Measurements from ENCODE around the gene POU2F2. TPM values are rescaled to one million over a fixed set of nuclear protein-coding genes. Genes with fewer than 3 reads are reported as not detected.

Gene POU2F2
- total RNA-seq, 1 experiment from 2014 or later, result 0.89 TPM

DNA sequence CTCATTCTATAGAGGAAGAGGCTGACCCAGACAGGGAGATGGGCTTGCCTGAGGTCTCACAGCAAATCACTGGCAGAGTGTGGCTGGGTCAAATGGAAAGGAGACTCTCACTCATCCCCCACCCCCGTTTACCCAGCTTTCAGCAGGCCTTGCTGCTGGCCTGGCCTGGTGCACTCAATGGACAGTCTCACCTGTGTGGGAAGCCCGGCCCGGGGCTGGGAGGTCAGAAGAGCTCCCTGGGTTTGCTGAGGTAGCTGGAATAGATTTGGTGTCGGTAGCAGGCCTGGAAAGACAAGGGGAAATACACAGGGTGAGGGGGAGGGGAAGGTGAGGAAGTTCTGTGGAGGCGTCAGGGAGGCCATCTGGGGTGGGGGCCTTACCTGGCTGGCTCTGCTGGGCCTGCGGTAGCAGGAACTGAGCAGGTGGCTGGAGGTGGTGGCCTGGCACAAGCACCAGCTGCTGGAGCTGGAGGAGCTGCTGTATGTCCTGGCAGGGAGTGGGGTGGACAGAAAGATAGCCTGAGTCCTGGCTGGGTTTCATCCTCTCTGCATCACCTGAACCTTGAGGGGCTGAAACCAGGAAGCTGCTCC is 32.8 kb downstream of the POU2F2 start (continued):
- TF ChIP-seq, protein P1, sequence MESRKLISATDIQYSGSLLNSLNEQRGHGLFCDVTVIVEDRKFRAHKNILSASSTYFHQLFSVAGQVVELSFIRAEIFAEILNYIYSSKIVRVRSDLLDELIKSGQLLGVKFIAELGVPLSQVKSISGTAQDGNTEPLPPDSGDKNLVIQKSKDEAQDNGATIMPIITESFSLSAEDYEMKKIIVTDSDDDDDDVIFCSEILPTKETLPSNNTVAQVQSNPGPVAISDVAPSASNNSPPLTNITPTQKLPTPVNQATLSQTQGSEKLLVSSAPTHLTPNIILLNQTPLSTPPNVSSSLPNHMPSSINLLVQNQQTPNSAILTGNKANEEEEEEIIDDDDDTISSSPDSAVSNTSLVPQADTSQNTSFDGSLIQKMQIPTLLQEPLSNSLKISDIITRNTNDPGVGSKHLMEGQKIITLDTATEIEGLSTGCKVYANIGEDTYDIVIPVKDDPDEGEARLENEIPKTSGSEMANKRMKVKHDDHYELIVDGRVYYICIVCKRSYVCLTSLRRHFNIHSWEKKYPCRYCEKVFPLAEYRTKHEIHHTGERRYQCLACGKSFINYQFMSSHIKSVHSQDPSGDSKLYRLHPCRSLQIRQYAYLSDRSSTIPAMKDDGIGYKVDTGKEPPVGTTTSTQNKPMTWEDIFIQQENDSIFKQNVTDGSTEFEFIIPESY (IDR thresholded peaks at IDR 0.05; ENCODE audit: extremely low read depth, insufficient replicate concordance, low read length), result no peak
- TF ChIP-seq FOSL1 (IDR thresholded peaks at IDR 0.05; ENCODE audit: low read depth) (no peak), CEBPB (IDR thresholded peaks at IDR 0.05; ENCODE audit: low read depth) (no peak), SP1 (IDR thresholded peaks at IDR 0.05; ENCODE audit: low read depth) (no peak), SIN3A (IDR thresholded peaks at IDR 0.05; ENCODE audit: low read depth) (no peak), TCF7L2 (IDR thresholded peaks at IDR 0.05; ENCODE audit: borderline replicate concordance, extremely low read depth, insufficient read depth, insufficient read length) (no peak), ZFX (IDR thresholded peaks at IDR 0.05) (no peak), JUND (IDR thresholded peaks at IDR 0.05) (no peak), RAD21 (IDR thresholded peaks at IDR 0.05; ENCODE audit: low read depth) (no peak)
- TF ChIP-seq, protein P2, sequence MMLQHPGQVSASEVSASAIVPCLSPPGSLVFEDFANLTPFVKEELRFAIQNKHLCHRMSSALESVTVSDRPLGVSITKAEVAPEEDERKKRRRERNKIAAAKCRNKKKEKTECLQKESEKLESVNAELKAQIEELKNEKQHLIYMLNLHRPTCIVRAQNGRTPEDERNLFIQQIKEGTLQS (IDR thresholded peaks at IDR 0.05), result no peak

DNA sequence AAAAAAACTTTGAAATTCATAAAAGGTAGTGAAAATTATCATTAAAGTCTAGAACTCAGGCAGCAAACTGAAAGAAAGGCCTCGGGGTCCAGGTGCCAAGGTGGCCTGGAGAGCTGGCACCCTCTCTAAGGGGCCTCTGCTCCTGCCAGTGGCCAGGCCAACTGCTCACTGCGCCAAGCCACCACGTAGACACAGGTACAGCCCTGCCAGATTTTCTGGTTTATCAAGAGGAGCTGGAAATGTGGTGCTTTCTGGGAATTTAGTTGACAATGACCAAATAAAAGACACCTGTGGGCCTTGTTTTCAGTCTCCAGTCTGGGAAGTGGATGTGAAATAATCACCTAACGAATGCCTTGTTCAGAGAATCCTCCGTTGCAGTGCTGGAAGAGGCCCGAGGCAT is 33.5 kb downstream of the POU2F2 start:
- BruUV-seq (replicated peaks), result no TSS peak
- no peak overlapping the region for H3K9ac ChIP-seq (ENCODE audit: low read length)
- ATAC-seq (no peak), DNase-seq (ENCODE audit: low read depth, low spot score) (no peak)
- no peaks in the 10 kb centered on the region for H3K36me3 ChIP-seq (ENCODE audit: control insufficient read depth in 1 of 2, insufficient read depth in 2 of 2, low read length in 2 of 2)
- no peak overlapping the region for H3K4me2 ChIP-seq (ENCODE audit: low read length)
- no peaks in the 10 kb centered on the region for H3K9me2 ChIP-seq (ENCODE audit: insufficient read depth)
- TF ChIP-seq FOSL1 (IDR thresholded peaks at IDR 0.05; ENCODE audit: low read depth) (no peak), POLR2AphosphoS5 (IDR thresholded peaks at IDR 0.05; ENCODE audit: low read depth, low read length) (no peak)
- TF ChIP-seq, protein P2 (IDR thresholded peaks at IDR 0.05), result no peak
- ChIA-PET POLR2A (no interaction called here), CTCF (no interaction called here), RAD21 (ENCODE audit: low non-redundant PET in 1 of 2, low total read pairs in 2 of 2, uncharacterized antibody in 2 of 2, unreplicated experiment in 2 of 2) (no interaction called here)
- H2AFZ ChIP-seq (ENCODE audit: low read depth, low read length, poor library complexity, severe bottlenecking), result no peak overlapping the region
- H3K27ac ChIP-seq (ENCODE audit: low read depth, low read length), result no peak overlapping the region
- H3K27me3 ChIP-seq (ENCODE audit: insufficient read depth, low read length), result no peaks in the 10 kb centered on the region
- peaks cover 24 to 29% of the 10 kb centered on the region in 2 experiments for H3K4me1 ChIP-seq (ENCODE audit: control insufficient read depth in 1 of 2, insufficient read depth in 2 of 2, low read length in 2 of 2)
- no peaks in the 10 kb centered on the region for H3K79me2 ChIP-seq (ENCODE audit: insufficient read depth, low read length)
- no peaks in the 10 kb centered on the region for H3K9me3 ChIP-seq (ENCODE audit: control insufficient read depth in 1 of 2, insufficient read depth in 1 of 2, low read depth in 1 of 2, low read length in 2 of 2)
- no peak overlapping the region for H3K4me3 ChIP-seq (replicated peaks in 1 of 2; ENCODE audit: low read depth in 1 of 2, low read length in 2 of 2)
- H4K20me1 ChIP-seq (ENCODE audit: insufficient read depth), result no peaks in the 10 kb centered on the region
- intact Hi-C loops (cut with micrococcal nuclease), result loop anchor here (10.0 kb wide), 1 partner anchor 104 kb away; the partner anchor contains the start of gene ATP1A3
